ENCODE measurements around the gene SLC1A3.

Gene SLC1A3

GRCh38 chr5:36694351-36694750, 87.9 kb downstream of the SLC1A3 start:
- no peak for DNase-seq (ENCODE audit: low read depth, low spot score)
- no peak for TF ChIP-seq SUZ12 (IDR thresholded peaks at IDR 0.05; ENCODE audit: extremely low read depth, insufficient read depth, insufficient read length)
- no peak for TF ChIP-seq ZNF274 (IDR thresholded peaks at IDR 0.05; ENCODE audit: low read depth, low read length)
- TF ChIP-seq YY1 (IDR thresholded peaks at IDR 0.05; ENCODE audit: insufficient read depth, insufficient read length) = no peak
- no peaks in the 10 kb centered on the region for H3K4me1 ChIP-seq (ENCODE audit: insufficient read depth, insufficient read length)
- H3K36me3 ChIP-seq (ENCODE audit: insufficient read depth, insufficient read length, low read length) = no peaks in the 10 kb centered on the region
- no peak overlapping the region for H3K4me3 ChIP-seq (ENCODE audit: insufficient read length, low read depth)
- H3K27me3 ChIP-seq (ENCODE audit: insufficient read depth, insufficient read length) = peaks cover 31% of the 10 kb centered on the region
- no peak overlapping the region for H3K9ac ChIP-seq (ENCODE audit: insufficient read length, low read depth)
- H3K9me3 ChIP-seq (ENCODE audit: insufficient read depth, low read length) = no peaks in the 10 kb centered on the region

GRCh38 chr5:36696059-36696673, 89.8 kb downstream of the SLC1A3 start:
- H3K9me3 ChIP-seq (ENCODE audit: insufficient read depth, low read length) = no peaks in the 10 kb centered on the region
- TF ChIP-seq ZNF274 (IDR thresholded peaks at IDR 0.05; ENCODE audit: low read depth, low read length) (no peak), SUZ12 (IDR thresholded peaks at IDR 0.05; ENCODE audit: extremely low read depth, insufficient read depth, insufficient read length) (no peak), YY1 (IDR thresholded peaks at IDR 0.05; ENCODE audit: insufficient read depth, insufficient read length) (no peak)
- no peaks in the 10 kb centered on the region for H3K4me1 ChIP-seq (ENCODE audit: insufficient read depth, insufficient read length)
- no peaks in the 10 kb centered on the region for H3K36me3 ChIP-seq (ENCODE audit: insufficient read depth, insufficient read length, low read length)
- DNase-seq (ENCODE audit: low read depth, low spot score) = peak; percentile 42
- H3K4me3 ChIP-seq (ENCODE audit: insufficient read length, low read depth) = no peak overlapping the region
- H3K9ac ChIP-seq (ENCODE audit: insufficient read length, low read depth) = no peak overlapping the region
- peaks cover 31% of the 10 kb centered on the region for H3K27me3 ChIP-seq (ENCODE audit: insufficient read depth, insufficient read length)

GRCh38 chr5:36698031-36698430, 91.6 kb downstream of the SLC1A3 start:
- TF ChIP-seq YY1 (IDR thresholded peaks at IDR 0.05; ENCODE audit: insufficient read depth, insufficient read length) = no peak
- TF ChIP-seq SUZ12 (IDR thresholded peaks at IDR 0.05; ENCODE audit: extremely low read depth, insufficient read depth, insufficient read length) = no peak
- no peak for TF ChIP-seq ZNF274 (IDR thresholded peaks at IDR 0.05; ENCODE audit: low read depth, low read length)
- DNase-seq (ENCODE audit: low read depth, low spot score) = no peak
- no peaks in the 10 kb centered on the region for H3K9me3 ChIP-seq (ENCODE audit: insufficient read depth, low read length)
- H3K9ac ChIP-seq (ENCODE audit: insufficient read length, low read depth) = no peak overlapping the region
- H3K4me1 ChIP-seq (ENCODE audit: insufficient read depth, insufficient read length) = no peaks in the 10 kb centered on the region
- no peaks in the 10 kb centered on the region for H3K36me3 ChIP-seq (ENCODE audit: insufficient read depth, insufficient read length, low read length)
- no peak overlapping the region for H3K4me3 ChIP-seq (ENCODE audit: insufficient read length, low read depth)
- peaks cover 17% of the 10 kb centered on the region for H3K27me3 ChIP-seq (ENCODE audit: insufficient read depth, insufficient read length)

GRCh38 chr5:36701085-36701698, 94.8 kb downstream of the SLC1A3 start:
- Histone ChIP-seq H3K9ac (ENCODE audit: insufficient read length, low read depth) (no peak overlapping the region), H3K4me3 (ENCODE audit: insufficient read length, low read depth) (no peak overlapping the region), H3K4me1 (ENCODE audit: insufficient read depth, insufficient read length) (no peaks in the 10 kb centered on the region), H3K27me3 (ENCODE audit: insufficient read depth, insufficient read length) (no peaks in the 10 kb centered on the region), H3K36me3 (ENCODE audit: insufficient read depth, insufficient read length, low read length) (no peaks in the 10 kb centered on the region), H3K9me3 (ENCODE audit: insufficient read depth, low read length) (no peaks in the 10 kb centered on the region)
- TF ChIP-seq ZNF274 (IDR thresholded peaks at IDR 0.05; ENCODE audit: low read depth, low read length) (no peak), SUZ12 (IDR thresholded peaks at IDR 0.05; ENCODE audit: extremely low read depth, insufficient read depth, insufficient read length) (no peak), YY1 (IDR thresholded peaks at IDR 0.05; ENCODE audit: insufficient read depth, insufficient read length) (no peak)
- no peak for DNase-seq (ENCODE audit: low read depth, low spot score)

GRCh38 chr5:36703245-36703860, 96.9 kb downstream of the SLC1A3 start:
- TF ChIP-seq SUZ12 (IDR thresholded peaks at IDR 0.05; ENCODE audit: extremely low read depth, insufficient read depth, insufficient read length) (no peak), YY1 (IDR thresholded peaks at IDR 0.05; ENCODE audit: insufficient read depth, insufficient read length) (no peak), ZNF274 (IDR thresholded peaks at IDR 0.05; ENCODE audit: low read depth, low read length) (no peak)
- H3K4me1 ChIP-seq (ENCODE audit: insufficient read depth, insufficient read length) = no peaks in the 10 kb centered on the region
- DNase-seq (ENCODE audit: low read depth, low spot score) = no peak
- no peaks in the 10 kb centered on the region for H3K36me3 ChIP-seq (ENCODE audit: insufficient read depth, insufficient read length, low read length)
- H3K4me3 ChIP-seq (ENCODE audit: insufficient read length, low read depth) = no peak overlapping the region
- no peaks in the 10 kb centered on the region for H3K27me3 ChIP-seq (ENCODE audit: insufficient read depth, insufficient read length)
- H3K9me3 ChIP-seq (ENCODE audit: insufficient read depth, low read length) = peaks cover 4% of the 10 kb centered on the region; the same call in 1 of the 2 replicates
- H3K9ac ChIP-seq (ENCODE audit: insufficient read length, low read depth) = no peak overlapping the region

- Histone ChIP-seq H3K9me3 (ENCODE audit: insufficient read depth, low read length) (peaks cover 4% of the 10 kb centered on the region; the same call in 1 of the 2 replicates), H3K9ac (ENCODE audit: insufficient read length, low read depth) (no peak overlapping the region), H3K4me1 (ENCODE audit: insufficient read depth, insufficient read length) (no peaks in the 10 kb centered on the region), H3K4me3 (ENCODE audit: insufficient read length, low read depth) (no peak overlapping the region), H3K27me3 (ENCODE audit: insufficient read depth, insufficient read length) (no peaks in the 10 kb centered on the region), H3K36me3 (ENCODE audit: insufficient read depth, insufficient read length, low read length) (no peaks in the 10 kb centered on the region)
- DNase-seq (ENCODE audit: low read depth, low spot score) = no peak
- TF ChIP-seq YY1 (IDR thresholded peaks at IDR 0.05; ENCODE audit: insufficient read depth, insufficient read length) (no peak), SUZ12 (IDR thresholded peaks at IDR 0.05; ENCODE audit: extremely low read depth, insufficient read depth, insufficient read length) (no peak), ZNF274 (IDR thresholded peaks at IDR 0.05; ENCODE audit: low read depth, low read length) (no peak)
Observed at GRCh38 chr5:36704131-36704530, 97.7 kb downstream of the SLC1A3 start.

- Histone ChIP-seq H3K4me3 (ENCODE audit: insufficient read length, low read depth) (no peak overlapping the region), H3K36me3 (ENCODE audit: insufficient read depth, insufficient read length, low read length) (no peaks in the 10 kb centered on the region), H3K4me1 (ENCODE audit: insufficient read depth, insufficient read length) (no peaks in the 10 kb centered on the region), H3K9ac (ENCODE audit: insufficient read length, low read depth) (no peak overlapping the region), H3K9me3 (ENCODE audit: insufficient read depth, low read length) (peaks cover 4% of the 10 kb centered on the region; the same call in 1 of the 2 replicates), H3K27me3 (ENCODE audit: insufficient read depth, insufficient read length) (no peaks in the 10 kb centered on the region)
- TF ChIP-seq YY1 (IDR thresholded peaks at IDR 0.05; ENCODE audit: insufficient read depth, insufficient read length) (no peak), SUZ12 (IDR thresholded peaks at IDR 0.05; ENCODE audit: extremely low read depth, insufficient read depth, insufficient read length) (no peak), ZNF274 (IDR thresholded peaks at IDR 0.05; ENCODE audit: low read depth, low read length) (no peak)
- no peak for DNase-seq (ENCODE audit: low read depth, low spot score)
Observed at GRCh38 chr5:36705055-36705454, 98.6 kb downstream of the SLC1A3 start.
